ENCODE measurements around the gene RHBG. TPM values are rescaled to one million over a fixed set of nuclear protein-coding genes. Genes with fewer than 3 reads are reported as not detected.

RHBG gene
- total RNA-seq, 1 donor: not detected

DNA sequence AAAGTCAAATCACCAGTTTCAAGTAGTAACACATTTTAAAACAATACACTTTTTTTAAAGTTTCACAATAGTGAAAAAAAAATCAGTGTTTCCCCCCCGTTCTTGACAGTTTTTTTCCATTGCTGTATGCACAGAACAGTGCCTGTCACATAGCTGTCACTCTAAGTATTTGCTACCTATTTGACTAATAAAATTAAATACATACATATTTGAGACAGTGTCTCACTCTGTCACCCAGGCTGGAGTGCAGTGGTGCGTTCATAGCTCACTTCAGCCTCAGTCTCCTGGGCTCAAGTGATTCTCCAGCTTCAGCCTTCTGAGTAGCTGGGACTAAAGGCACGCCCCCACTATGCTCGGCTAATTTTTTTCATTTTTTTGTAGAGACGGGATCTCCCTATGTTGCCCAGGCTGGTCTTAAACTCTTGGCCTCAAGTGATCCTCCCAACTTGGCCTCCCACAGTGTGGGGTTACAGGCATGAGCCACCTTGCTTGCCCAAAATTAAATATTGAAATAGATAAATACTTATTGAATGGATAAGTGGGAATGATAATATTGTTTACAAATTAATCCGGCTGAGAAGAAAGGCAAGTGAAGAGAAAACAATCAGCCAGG, 12.6 kb upstream of the RHBG start:
- H3K4me3 ChIP-seq (ENCODE audit: low read depth, low read length): no peak overlapping the region
- no peak for DNase-seq (ENCODE audit: low read depth)
- TF ChIP-seq, protein P1, sequence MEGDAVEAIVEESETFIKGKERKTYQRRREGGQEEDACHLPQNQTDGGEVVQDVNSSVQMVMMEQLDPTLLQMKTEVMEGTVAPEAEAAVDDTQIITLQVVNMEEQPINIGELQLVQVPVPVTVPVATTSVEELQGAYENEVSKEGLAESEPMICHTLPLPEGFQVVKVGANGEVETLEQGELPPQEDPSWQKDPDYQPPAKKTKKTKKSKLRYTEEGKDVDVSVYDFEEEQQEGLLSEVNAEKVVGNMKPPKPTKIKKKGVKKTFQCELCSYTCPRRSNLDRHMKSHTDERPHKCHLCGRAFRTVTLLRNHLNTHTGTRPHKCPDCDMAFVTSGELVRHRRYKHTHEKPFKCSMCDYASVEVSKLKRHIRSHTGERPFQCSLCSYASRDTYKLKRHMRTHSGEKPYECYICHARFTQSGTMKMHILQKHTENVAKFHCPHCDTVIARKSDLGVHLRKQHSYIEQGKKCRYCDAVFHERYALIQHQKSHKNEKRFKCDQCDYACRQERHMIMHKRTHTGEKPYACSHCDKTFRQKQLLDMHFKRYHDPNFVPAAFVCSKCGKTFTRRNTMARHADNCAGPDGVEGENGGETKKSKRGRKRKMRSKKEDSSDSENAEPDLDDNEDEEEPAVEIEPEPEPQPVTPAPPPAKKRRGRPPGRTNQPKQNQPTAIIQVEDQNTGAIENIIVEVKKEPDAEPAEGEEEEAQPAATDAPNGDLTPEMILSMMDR (IDR thresholded peaks at IDR 0.05; ENCODE audit: insufficient read depth, low read length): no peak

DNA sequence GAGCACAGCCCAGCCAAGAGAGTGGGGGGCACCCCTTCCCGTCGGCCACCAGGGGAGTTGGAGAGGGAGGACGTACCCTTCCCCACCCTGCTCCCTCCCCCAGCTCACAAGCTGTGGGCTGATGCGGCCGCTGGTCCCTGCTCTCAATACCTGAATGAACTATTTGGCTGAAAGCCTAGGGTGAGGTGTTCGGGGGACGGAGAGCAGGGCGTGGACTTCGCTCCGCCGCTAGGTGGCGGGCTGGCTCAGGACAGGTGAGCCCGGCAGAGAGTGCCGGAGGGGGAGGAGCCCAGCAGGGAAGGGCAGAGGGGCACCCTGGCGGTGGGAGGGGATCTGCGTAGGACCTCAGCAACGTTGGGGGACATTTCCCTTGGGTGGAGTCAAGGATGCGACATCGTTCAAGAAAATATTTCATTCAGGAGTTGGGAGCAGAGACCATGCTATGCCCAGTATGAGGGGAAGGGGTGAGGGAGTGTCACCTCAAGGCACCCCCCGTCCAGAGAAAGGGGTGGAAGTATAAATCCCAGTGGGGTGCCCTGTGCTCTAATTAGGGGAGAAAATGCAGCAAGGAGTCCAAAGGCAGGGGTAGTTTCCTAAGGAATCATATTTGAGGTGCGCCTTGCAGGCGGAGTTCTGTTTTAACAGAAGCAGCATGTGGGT, 12.0 kb upstream of the RHBG start:
- H3K4me3 ChIP-seq (ENCODE audit: low read depth, low read length): no peak overlapping the region
- DNase-seq (ENCODE audit: low read depth): no peak
- TF ChIP-seq, protein P1 (IDR thresholded peaks at IDR 0.05; ENCODE audit: insufficient read depth, low read length): peak; percentile 74

DNA sequence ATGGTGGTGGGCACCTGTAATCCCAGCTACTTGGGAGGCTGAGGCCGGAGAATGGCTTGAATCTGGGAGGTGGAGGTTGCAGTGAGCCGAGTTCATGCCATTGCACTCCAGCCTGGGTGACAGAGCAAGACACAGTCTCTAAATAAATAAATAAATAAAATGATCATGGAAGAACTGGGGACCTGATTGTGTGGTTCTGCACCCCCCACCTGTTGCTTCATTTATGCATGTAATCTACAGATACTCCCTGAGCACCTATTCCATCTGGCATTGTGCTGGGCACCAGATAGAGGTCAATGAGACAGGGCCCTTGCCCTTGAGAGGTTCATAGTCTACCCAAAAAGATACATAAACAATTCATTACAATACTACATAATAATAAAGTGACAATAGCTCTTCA, 11.0 kb upstream of the RHBG start:
- TF ChIP-seq, protein P1 (IDR thresholded peaks at IDR 0.05; ENCODE audit: insufficient read depth, low read length): no peak
- no peak overlapping the region for H3K4me3 ChIP-seq (ENCODE audit: low read depth, low read length)
- no peak for DNase-seq (ENCODE audit: low read depth)

DNA sequence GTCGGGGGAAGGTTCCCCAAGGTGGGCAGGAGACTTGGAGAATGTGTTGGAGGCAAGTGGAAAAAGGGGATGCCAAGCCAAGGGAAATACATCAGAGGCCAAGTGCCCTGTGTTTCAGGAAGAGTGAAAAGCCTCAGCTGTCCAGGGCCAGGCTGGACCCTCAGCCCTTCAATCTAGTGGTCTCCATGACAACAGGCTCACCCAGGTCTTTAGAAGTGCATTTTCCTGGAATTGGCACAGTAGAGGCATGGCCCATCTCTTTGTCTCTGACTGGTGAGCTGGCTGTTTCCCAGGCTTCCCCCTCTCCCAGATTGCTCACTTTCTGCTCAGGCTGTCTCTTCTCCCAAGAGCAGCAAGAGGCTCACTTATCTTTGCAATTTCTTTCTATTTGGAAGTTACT, 10.4 kb upstream of the RHBG start:
- no peak overlapping the region for H3K4me3 ChIP-seq (ENCODE audit: low read depth, low read length)
- DNase-seq (ENCODE audit: low read depth): no peak
- TF ChIP-seq, protein P1 (IDR thresholded peaks at IDR 0.05; ENCODE audit: insufficient read depth, low read length): no peak

DNA sequence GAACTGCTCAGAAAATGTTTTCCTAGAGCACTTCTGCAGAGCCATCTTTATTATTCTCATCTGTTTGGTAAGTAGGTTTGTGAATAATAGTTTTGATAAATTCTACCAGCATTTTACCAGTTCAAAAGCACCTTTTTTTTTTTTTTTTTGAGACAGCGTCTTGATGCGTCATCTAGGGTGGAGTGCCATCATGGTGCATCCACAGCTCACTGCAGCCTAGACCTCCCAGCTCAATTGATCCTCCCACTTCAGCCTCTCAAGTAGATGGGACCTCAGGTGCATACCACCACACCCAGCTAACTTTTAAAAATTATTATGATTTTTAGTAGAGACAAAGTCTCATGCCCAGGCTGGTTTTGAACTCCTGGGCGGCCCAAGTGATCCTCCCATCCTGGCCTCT, 9.8 kb upstream of the RHBG start:
- H3K4me3 ChIP-seq (ENCODE audit: low read depth, low read length): no peak overlapping the region
- no peak for DNase-seq (ENCODE audit: low read depth)
- TF ChIP-seq, protein P1 (IDR thresholded peaks at IDR 0.05; ENCODE audit: insufficient read depth, low read length): no peak

DNA sequence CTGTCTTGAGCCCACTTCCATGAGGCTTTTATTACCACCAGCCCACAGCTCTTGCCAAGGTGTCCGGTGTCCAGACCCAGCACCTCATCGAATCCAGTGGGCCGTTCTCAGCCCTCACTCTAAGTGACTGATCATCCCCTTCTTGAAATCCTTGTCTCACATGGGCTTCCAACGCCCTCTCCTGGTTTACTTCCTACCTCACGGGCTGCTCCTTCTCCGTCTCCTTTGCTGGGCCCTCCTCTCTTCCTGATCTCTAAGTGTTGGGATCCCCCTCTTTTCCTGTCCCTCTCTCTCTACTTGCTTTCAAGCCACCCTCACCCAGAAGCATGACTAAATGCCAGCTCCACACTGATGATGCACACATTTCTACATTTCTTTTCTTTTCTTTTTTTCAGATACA, 9.0 kb upstream of the RHBG start:
- DNase-seq (ENCODE audit: low read depth): peak; percentile 57
- TF ChIP-seq, protein P1 (IDR thresholded peaks at IDR 0.05; ENCODE audit: insufficient read depth, low read length): peak; percentile 56

More for the DNA sequence above, 9.0 kb upstream of the RHBG start:
- no peak overlapping the region for H3K4me3 ChIP-seq (ENCODE audit: low read depth, low read length)
